K562 (cell line): ENCODE results near the gene EPHB3. TPM values are rescaled to one million over a fixed set of nuclear protein-coding genes. Genes with fewer than 3 reads are reported as not detected.

ENCODE experiments used
- BDP1 ChIP-seq: IDR thresholded peaks from 3 replicates; pipeline ENCODE4 v1.6.1; 2011; ENCODE audit not compliant: insufficient read length, insufficient read depth
- BHLHE40 ChIP-seq: IDR thresholded peaks from 2 replicates; pipeline ENCODE4 v1.6.1; 2011; ENCODE audit warnings: low read length, improper control_type of control experiment
- CHD7 ChIP-seq: fragments of 200-600 bp; sonication (generic); IDR thresholded peaks from one replicate; pipeline ENCODE4 v1.6.1; 2012; ENCODE audit warnings: mild to moderate bottlenecking, low read depth, low read length, inconsistent platforms
- CREB5 ChIP-seq: fragments of 250-450 bp; sonication (Bioruptor Pico); IDR thresholded peaks from 2 replicates; pipeline ENCODE4 v1.5.0; 2020; ENCODE audit warnings: mild to moderate bottlenecking
- CTBP1 ChIP-seq: fragments of 450-650 bp; IDR thresholded peaks from 2 replicates; pipeline ENCODE4 v1.6.1; 2016; ENCODE audit warnings: borderline replicate concordance
- GATAD2B ChIP-seq: fragments of 450-650 bp; IDR thresholded peaks from 2 replicates; pipeline ENCODE4 v1.6.1; 2017; ENCODE audit warnings: mild to moderate bottlenecking, borderline replicate concordance
- KAT7 ChIP-seq: sonication (generic); formaldehyde crosslinking; IDR thresholded peaks from 2 replicates; pipeline ENCODE4 v1.8.0; 2022; ENCODE audit warnings: missing genetic modification reagents, mild to moderate bottlenecking, borderline replicate concordance
- KDM2B ChIP-seq: fragments of 250-450 bp; sonication (Bioruptor Pico); IDR thresholded peaks from 2 replicates; pipeline ENCODE4 v1.8.0; 2021; ENCODE audit warnings: mild to moderate bottlenecking, moderate library complexity
- NBN ChIP-seq: fragments of 450-650 bp; IDR thresholded peaks from 2 replicates; pipeline ENCODE4 v1.6.1; 2016; ENCODE audit warnings: low read depth, mild to moderate bottlenecking
- SMC3 ChIP-seq: conservative IDR thresholded peaks from 2 replicates; pipeline ENCODE4 v1.6.1; 2011; ENCODE audit warnings: low read depth, low read length, improper control_type of control experiment; ENCODE audit not compliant: insufficient read depth
- SNRNP70 ChIP-seq: fragments of 200-400 bp; formaldehyde crosslinking; optimal IDR thresholded peaks from 2 replicates; pipeline ENCODE3; 2017; ENCODE audit warnings: low read depth, low read length
- STAT5A ChIP-seq: IDR thresholded peaks from 2 replicates; pipeline ENCODE4 v1.6.1; 2012; ENCODE audit warnings: low read length, inconsistent platforms, borderline replicate concordance
- TAF7 ChIP-seq: fragments of 450-650 bp; IDR thresholded peaks from 2 replicates; pipeline ENCODE4 v1.6.1; 2016; ENCODE audit warnings: missing genetic modification characterization, missing compliant biosample characterization
- TBL1XR1 ChIP-seq, 2 experiments: IDR thresholded peaks; 2 replicates each; pipeline ENCODE4 v1.6.1; 2012; ENCODE audit warnings: improper control_type of control experiment in 2 of 2, low read length in 2 of 2, mild to moderate bottlenecking in 1 of 2
- TRIM28 ChIP-seq: fragments of 450-650 bp; IDR thresholded peaks from 2 replicates; pipeline ENCODE4 v1.6.1; 2017
- ZNF175 ChIP-seq: fragments of 200-800 bp; sonication (Bioruptor generic); IDR thresholded peaks from 2 replicates; pipeline ENCODE4 v1.6.1; 2016; ENCODE audit warnings: low read depth, mild to moderate bottlenecking, missing genetic modification characterization, missing compliant biosample characterization
- ZNF23 ChIP-seq: fragments of 250-450 bp; sonication (Bioruptor Pico); IDR thresholded peaks from 2 replicates; pipeline ENCODE4 v1.4.0; 2020; ENCODE audit warnings: mild to moderate bottlenecking
- polyA plus RNA-seq, 8 experiments: library from polyadenylated mRNA; depleted of rRNA in 4 of 8; stranded (reverse) in 5 of 8; unstranded in 3 of 8; fragments of >200 nt; fragmentation: Nextera tagmentation in 2 of 8; fragmentation: Illumina TruSeq in 1 of 8; extraction: Ambion mirVana in 2 of 8; extraction: Trizol in 1 of 8; gene quantifications; 2 replicates each; pipeline versions ENCODE4 v1.2.1 to v1.2.3, GENCODE V29; 2011 to 2014; ENCODE audit warnings: inconsistent platforms in 1 of 8, missing spikeins in 1 of 8
- total RNA-seq, 7 experiments: library from RNA; depleted of rRNA in 6 of 7; stranded (reverse); fragments of >200 nt in 6 of 7; fragmentation: Illumina TruSeq in 2 of 7; extraction: Trizol in 2 of 7; gene quantifications; 2 replicates each; pipeline versions ENCODE4 v1.2.1 to v1.2.3, GENCODE V29; 2011 to 2021; ENCODE audit warnings: low replicate concordance in 1 of 7

The EPHB3 gene
- total and polyA plus RNA-seq, 9 of the 15 experiments (the other 6 are each of a cell fraction or from before 2014, with no cell fraction given) = not detected

- no peak for TF ChIP-seq CHD7
- TF ChIP-seq TAF7 = no peak
- no peak for TF ChIP-seq STAT5A
- TF ChIP-seq KAT7 (CRISPR knock-in tag) = no peak
- TF ChIP-seq SMC3 = peak; percentile 62
- TF ChIP-seq GATAD2B = no peak
- no peak for TF ChIP-seq BDP1
- TF ChIP-seq CREB5 (CRISPR knock-in tag) = no peak
- TF ChIP-seq KDM2B (CRISPR knock-in tag) = no peak
- no peak for TF ChIP-seq SNRNP70
- no peak for TF ChIP-seq TRIM28
- TF ChIP-seq ZNF23 (CRISPR knock-in tag) = no peak
- no peak for TF ChIP-seq ZNF175 (CRISPR knock-in tag)
- TF ChIP-seq BHLHE40 = no peak
- TF ChIP-seq TBL1XR1 (IDR thresholded peaks at IDR 0.05; ENCODE audit: low read length in 2 of 2) = no peak
- TF ChIP-seq CTBP1 = peak; percentile 53; the same call in 1 of the 2 replicates
- TF ChIP-seq NBN = no peak
Observed at GRCh38 chr3:184540777-184541681, 20.6 kb upstream of the EPHB3 start (continued).
